KMS-11 (cell line): ENCODE measurements around the gene GRIK3.
"Not testable (repeated sequence)": the region's sequence is repeated elsewhere in the genome, so short reads cannot be mapped to it uniquely, and the experiment has no call there.

ENCODE experiments used
- H2AFZ ChIP-seq: fragments of 200-600 bp; sonication (generic); 2 replicates; pipeline ENCODE4 v1.6.1; 2016; ENCODE audit warnings: antibody characterized with exemption, mixed run types, low read depth
- H3K27ac ChIP-seq: fragments of 200-600 bp; sonication (generic); 2 replicates; pipeline ENCODE4 v1.6.1; 2016; ENCODE audit warnings: mild to moderate bottlenecking, mixed run types
- H3K27me3 ChIP-seq: fragments of 200-600 bp; sonication (generic); 2 replicates; pipeline ENCODE4 v1.6.1; 2017; ENCODE audit warnings: mild to moderate bottlenecking, low read depth, mixed run types, moderate library complexity; ENCODE audit not compliant: insufficient read depth
- H3K36me3 ChIP-seq: fragments of 200-600 bp; sonication (generic); 2 replicates; pipeline ENCODE4 v1.6.1; 2017; ENCODE audit warnings: mild to moderate bottlenecking, mixed run types; ENCODE audit not compliant: insufficient read depth
- H3K4me1 ChIP-seq: fragments of 200-600 bp; sonication (generic); 2 replicates; pipeline ENCODE4 v1.6.1; 2016; ENCODE audit warnings: mild to moderate bottlenecking, low read depth, mixed run types; ENCODE audit not compliant: poor library complexity, severe bottlenecking
- H3K4me2 ChIP-seq: fragments of 200-600 bp; sonication (generic); 2 replicates; pipeline ENCODE4 v1.7.0; 2016; ENCODE audit warnings: mild to moderate bottlenecking, mixed run types
- H3K4me3 ChIP-seq: fragments of 200-600 bp; sonication (generic); IDR thresholded peaks from 2 replicates; pipeline ENCODE4 v1.6.1; 2017; ENCODE audit warnings: low read depth, low read length, mixed read lengths; ENCODE audit not compliant: insufficient read depth
- H3K79me2 ChIP-seq: fragments of 200-600 bp; sonication (generic); 2 replicates; pipeline ENCODE4 v1.6.1; 2016; ENCODE audit warnings: low read depth, mixed run types; ENCODE audit not compliant: insufficient read depth
- H3K9ac ChIP-seq: fragments of 200-600 bp; sonication (generic); 2 replicates; pipeline ENCODE4 v1.6.1; 2016; ENCODE audit warnings: mild to moderate bottlenecking, mixed run types
- H4K20me1 ChIP-seq: fragments of 200-600 bp; sonication (generic); 2 replicates; pipeline ENCODE4 v1.6.1; 2016; ENCODE audit warnings: mild to moderate bottlenecking, mixed run types; ENCODE audit not compliant: insufficient read depth
- TF ChIP-seq, protein P1 (sequence below): fragments of 200-600 bp; sonication (generic); conservative IDR thresholded peaks from 2 replicates; pipeline ENCODE4 v1.6.1; 2017; ENCODE audit warnings: low read depth, mild to moderate bottlenecking, antibody characterized with exemption, low read length, moderate library complexity, mixed read lengths

The GRIK3 gene

DNA sequence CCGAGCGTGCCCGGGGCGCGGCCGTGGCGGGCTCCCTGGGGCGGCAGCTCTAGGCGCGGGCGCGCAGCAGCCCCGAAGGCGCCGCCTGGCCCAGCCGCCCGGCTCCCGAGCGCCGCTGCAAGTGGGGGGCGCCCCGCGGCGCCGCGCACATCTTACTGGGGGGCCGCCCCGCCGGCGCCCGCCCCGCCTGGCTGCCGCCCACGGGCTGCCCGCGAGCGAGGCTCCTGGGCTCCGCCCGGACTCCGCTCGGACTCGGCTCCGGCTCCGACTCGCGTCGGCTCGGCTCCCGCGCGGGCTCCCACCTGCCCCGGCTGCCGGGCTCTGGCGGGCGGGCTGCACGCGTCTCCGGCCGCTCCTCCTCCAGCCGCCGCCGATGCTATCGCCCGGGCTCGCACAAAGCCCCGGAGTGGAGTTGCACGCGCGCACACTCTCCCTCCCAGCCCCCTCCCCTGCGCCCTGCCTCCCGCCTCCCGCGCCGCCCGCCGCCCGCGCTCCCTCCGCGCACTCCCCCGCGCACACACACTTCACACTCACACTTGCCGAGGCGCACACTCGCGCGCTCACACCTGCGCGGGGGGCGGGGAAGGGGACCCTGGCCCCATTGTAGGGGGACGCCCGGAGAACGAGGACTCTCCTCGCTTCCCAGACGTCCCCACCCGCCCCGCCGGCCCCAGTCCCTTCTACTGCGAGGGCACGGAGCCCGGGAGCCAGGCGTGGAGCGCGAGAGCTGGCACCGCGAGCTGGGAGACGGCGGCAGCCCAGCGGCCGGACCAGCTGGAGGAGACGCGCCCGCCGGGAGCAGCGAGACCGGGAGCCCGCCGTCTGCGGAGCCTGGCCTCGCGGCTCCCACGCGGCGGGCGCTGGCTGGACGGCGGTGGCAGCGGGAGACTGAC, at the start of gene GRIK3:
Gene GRIK3, minus strand, starts transcription at position 395 of the 893 bp plus-strand sequence. CDS start 407 bp downstream, outside the sequence.
- TF ChIP-seq, protein P1, sequence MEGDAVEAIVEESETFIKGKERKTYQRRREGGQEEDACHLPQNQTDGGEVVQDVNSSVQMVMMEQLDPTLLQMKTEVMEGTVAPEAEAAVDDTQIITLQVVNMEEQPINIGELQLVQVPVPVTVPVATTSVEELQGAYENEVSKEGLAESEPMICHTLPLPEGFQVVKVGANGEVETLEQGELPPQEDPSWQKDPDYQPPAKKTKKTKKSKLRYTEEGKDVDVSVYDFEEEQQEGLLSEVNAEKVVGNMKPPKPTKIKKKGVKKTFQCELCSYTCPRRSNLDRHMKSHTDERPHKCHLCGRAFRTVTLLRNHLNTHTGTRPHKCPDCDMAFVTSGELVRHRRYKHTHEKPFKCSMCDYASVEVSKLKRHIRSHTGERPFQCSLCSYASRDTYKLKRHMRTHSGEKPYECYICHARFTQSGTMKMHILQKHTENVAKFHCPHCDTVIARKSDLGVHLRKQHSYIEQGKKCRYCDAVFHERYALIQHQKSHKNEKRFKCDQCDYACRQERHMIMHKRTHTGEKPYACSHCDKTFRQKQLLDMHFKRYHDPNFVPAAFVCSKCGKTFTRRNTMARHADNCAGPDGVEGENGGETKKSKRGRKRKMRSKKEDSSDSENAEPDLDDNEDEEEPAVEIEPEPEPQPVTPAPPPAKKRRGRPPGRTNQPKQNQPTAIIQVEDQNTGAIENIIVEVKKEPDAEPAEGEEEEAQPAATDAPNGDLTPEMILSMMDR = no peak
- Histone ChIP-seq H3K9ac (no peak within 1 kb of the TSS), H3K27ac (no peak within 1 kb of the TSS), H3K27me3 (peaks cover 23% of the 10 kb centered on the region; the same call in 1 of the 2 replicates), H2AFZ (no peak within 1 kb of the TSS), H3K36me3 (no peaks in the 10 kb centered on the region), H3K4me3 (no peak within 1 kb of the TSS), H4K20me1 (no peaks in the 10 kb centered on the region), H3K4me1 (no peaks in the 10 kb centered on the region), H3K79me2 (no peaks in the 10 kb centered on the region), H3K4me2 (no peak within 1 kb of the TSS)

DNA sequence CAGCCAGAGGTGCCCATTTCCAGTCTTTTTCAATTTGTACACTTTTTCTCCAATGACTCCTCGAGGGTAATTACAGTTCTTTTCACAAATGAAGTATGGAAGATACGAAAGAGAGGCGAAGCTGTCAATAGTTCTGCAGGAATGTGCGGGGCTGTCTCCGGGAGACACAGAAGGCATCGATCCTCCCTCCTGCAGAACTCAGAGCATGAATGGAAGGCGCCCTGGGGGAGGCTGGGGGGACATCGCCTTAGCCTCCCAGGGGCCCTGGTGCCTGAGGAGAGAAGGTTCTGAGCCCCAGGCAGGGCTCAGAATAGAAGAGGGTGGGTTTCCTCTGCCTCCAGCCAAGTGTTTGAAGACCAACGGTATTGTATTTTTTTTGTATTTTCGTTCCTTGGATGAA, 49.7 kb upstream of the GRIK3 start:
- H3K4me1 ChIP-seq = no peaks in the 10 kb centered on the region
- H3K36me3 ChIP-seq = no peaks in the 10 kb centered on the region
- H3K79me2 ChIP-seq = no peaks in the 10 kb centered on the region
- no peak overlapping the region for H3K27ac ChIP-seq
- no peak overlapping the region for H3K9ac ChIP-seq
- no peak overlapping the region for H3K4me2 ChIP-seq
- TF ChIP-seq, protein P1 = no peak
- peaks cover 17% of the 10 kb centered on the region; the same call in 1 of the 2 replicates for H3K27me3 ChIP-seq
- no peaks in the 10 kb centered on the region for H4K20me1 ChIP-seq
- no peak overlapping the region for H3K4me3 ChIP-seq
- H2AFZ ChIP-seq = no peak overlapping the region

DNA sequence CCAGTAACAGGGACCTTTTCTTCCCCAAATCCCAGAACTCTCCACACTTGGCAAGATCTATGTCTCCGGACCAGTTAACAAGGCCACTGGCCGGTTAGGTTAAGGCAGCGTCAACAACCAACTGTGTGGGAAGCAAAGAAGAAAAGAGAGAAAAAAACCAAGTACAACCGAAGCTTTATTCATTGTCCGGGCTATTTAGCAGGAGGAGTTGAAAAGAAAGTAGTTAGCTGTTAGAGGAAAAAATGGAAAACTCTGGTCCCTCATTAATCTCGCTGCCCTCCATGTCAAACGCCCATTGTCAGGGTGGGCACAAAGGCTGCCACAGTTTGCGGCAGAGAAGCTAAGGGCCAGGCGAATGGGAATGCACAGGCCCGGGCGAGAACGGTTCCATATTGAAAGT, 49.3 kb upstream of the GRIK3 start:
- Histone ChIP-seq H3K79me2 (no peaks in the 10 kb centered on the region), H3K4me1 (no peaks in the 10 kb centered on the region), H3K4me3 (no peak overlapping the region), H4K20me1 (no peaks in the 10 kb centered on the region), H3K4me2 (no peak overlapping the region), H3K27me3 (peaks cover 18% of the 10 kb centered on the region; the same call in 1 of the 2 replicates), H3K27ac (no peak overlapping the region), H3K36me3 (no peaks in the 10 kb centered on the region), H2AFZ (no peak overlapping the region), H3K9ac (no peak overlapping the region)
- TF ChIP-seq, protein P1 = no peak

GRCh38 chr1:37080296-37080986, 46.1 kb upstream of the GRIK3 start:
- not testable (repeated sequence) for H3K36me3 ChIP-seq, H3K4me1 ChIP-seq, H3K4me2 ChIP-seq, H3K4me3 ChIP-seq, H2AFZ ChIP-seq, H3K9ac ChIP-seq, H3K27ac ChIP-seq, H4K20me1 ChIP-seq, H3K79me2 ChIP-seq
- H3K27me3 ChIP-seq = peaks cover 31% of the 10 kb centered on the region; the same call in 1 of the 2 replicates
